RWPE2 (cell line): ENCODE results near the gene SENP7.

Source experiments
- ATAC-seq: fragments of 200-7000 bp; cut with Tn5 transposase; 3 replicates; pipeline ENCODE4 v1.9.1; 2021; ENCODE audit warnings: low read depth
- DNase-seq: peaks from one replicate; pipeline ENCODE4 v3.0.0-alpha.2; 2020; ENCODE audit warnings: low spot score
- H3K27ac ChIP-seq: fragments of 450-650 bp; 2 replicates; pipeline ENCODE4 v1.5.1; 2017; ENCODE audit warnings: mild to moderate bottlenecking; ENCODE audit not compliant: poor library complexity, severe bottlenecking
- H3K27me3 ChIP-seq: fragments of 250-450 bp; sonication (Bioruptor Pico); 2 replicates; pipeline ENCODE4 v1.5.1; 2021; ENCODE audit warnings: mild to moderate bottlenecking, moderate library complexity; ENCODE audit not compliant: insufficient read depth, poor library complexity, severe bottlenecking
- H3K36me3 ChIP-seq: fragments of 250-450 bp; sonication (Bioruptor Pico); 2 replicates; pipeline ENCODE4 v1.5.1; 2020; ENCODE audit warnings: low read depth, mild to moderate bottlenecking, moderate library complexity
- H3K4me1 ChIP-seq: fragments of 250-450 bp; sonication (Bioruptor Pico); 2 replicates; pipeline ENCODE4 v1.5.1; 2021; ENCODE audit warnings: mild to moderate bottlenecking, moderate library complexity; ENCODE audit not compliant: insufficient read depth, poor library complexity, severe bottlenecking
- H3K4me3 ChIP-seq: fragments of 250-450 bp; sonication (Bioruptor Pico); 2 replicates; pipeline ENCODE4 v1.5.1; 2021; ENCODE audit warnings: mild to moderate bottlenecking, moderate library complexity; ENCODE audit not compliant: severe bottlenecking
- H3K9me3 ChIP-seq: fragments of 250-450 bp; sonication (Bioruptor Pico); 2 replicates; pipeline ENCODE4 v1.5.1; 2021; ENCODE audit warnings: mild to moderate bottlenecking, moderate library complexity; ENCODE audit not compliant: severe bottlenecking
- TF ChIP-seq, protein P1 (sequence below): fragments of 450-650 bp; IDR thresholded peaks from one replicate; pipeline ENCODE4 v1.5.1; 2017; ENCODE audit warnings: mild to moderate bottlenecking, moderate library complexity; ENCODE audit not compliant: poor library complexity, severe bottlenecking

Gene SENP7

DNA sequence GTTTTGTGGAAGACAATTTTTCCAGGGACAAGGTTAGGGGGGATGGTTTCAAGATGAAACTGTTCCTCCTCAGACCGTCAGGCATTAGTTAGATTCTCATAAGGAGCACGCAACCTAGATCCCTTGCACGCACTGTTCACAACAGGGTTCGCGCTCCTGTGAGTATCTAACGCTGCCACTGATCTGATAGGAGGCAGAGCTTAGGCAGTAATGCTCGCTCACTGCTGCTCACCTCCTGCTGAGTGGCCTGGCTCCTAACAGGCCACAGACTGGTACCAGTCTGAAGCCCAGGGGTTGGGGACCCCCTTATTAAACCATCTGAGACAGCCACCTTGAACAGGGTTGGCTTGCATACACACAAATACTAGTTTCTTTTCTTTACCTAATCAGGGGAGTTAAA lies 179.1 kb downstream of the SENP7 start:
- H3K4me3 ChIP-seq: no peak overlapping the region

DNA sequence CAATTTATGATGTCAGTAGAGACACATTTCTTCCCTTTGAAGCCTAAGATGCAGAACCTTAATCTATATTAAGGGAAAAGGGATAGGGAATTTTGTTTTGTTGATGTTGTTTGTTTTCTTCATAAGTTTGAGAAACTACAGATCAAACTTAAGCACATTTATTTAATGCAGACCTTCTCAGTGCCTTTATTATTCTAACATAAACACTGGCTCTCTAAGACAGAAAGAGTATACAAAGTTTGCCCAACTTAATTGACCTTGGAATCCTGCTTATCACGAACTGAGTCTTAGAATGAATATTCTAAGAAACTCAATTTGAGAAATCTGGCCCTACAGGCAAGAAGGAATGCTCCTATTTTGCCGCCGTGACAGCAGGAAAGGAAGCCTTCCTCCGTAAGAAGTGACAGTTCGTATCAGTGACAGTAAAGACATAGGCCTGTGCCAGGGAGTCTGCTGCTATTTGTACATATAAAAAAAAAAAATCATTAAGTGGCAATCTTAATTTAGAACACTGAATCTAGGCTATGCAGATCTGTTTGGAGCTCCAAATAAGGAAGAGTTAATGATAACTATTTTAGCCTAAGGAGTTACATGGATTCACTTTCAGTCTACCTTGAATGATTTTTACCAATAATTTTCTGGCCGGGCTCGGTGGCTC lies 183.9 kb downstream of the SENP7 start:
- H3K4me3 ChIP-seq: no peak overlapping the region
- no peaks in the 10 kb centered on the region for H3K9me3 ChIP-seq
- H3K27me3 ChIP-seq: no peaks in the 10 kb centered on the region
- ATAC-seq: no peak
- DNase-seq: no peak
- H3K36me3 ChIP-seq: peaks cover 4% of the 10 kb centered on the region; the same call in 1 of the 2 replicates
- TF ChIP-seq, protein P1, sequence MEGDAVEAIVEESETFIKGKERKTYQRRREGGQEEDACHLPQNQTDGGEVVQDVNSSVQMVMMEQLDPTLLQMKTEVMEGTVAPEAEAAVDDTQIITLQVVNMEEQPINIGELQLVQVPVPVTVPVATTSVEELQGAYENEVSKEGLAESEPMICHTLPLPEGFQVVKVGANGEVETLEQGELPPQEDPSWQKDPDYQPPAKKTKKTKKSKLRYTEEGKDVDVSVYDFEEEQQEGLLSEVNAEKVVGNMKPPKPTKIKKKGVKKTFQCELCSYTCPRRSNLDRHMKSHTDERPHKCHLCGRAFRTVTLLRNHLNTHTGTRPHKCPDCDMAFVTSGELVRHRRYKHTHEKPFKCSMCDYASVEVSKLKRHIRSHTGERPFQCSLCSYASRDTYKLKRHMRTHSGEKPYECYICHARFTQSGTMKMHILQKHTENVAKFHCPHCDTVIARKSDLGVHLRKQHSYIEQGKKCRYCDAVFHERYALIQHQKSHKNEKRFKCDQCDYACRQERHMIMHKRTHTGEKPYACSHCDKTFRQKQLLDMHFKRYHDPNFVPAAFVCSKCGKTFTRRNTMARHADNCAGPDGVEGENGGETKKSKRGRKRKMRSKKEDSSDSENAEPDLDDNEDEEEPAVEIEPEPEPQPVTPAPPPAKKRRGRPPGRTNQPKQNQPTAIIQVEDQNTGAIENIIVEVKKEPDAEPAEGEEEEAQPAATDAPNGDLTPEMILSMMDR: no peak
- no peaks in the 10 kb centered on the region for H3K4me1 ChIP-seq
- H3K27ac ChIP-seq: no peak overlapping the region

More for the DNA sequence above, 179.1 kb downstream of the SENP7 start:
- no peak for DNase-seq
- TF ChIP-seq, protein P1: no peak
- H3K36me3 ChIP-seq: peaks cover 10% of the 10 kb centered on the region
- no peaks in the 10 kb centered on the region for H3K4me1 ChIP-seq
- H3K9me3 ChIP-seq: no peaks in the 10 kb centered on the region
- no peak overlapping the region for H3K27ac ChIP-seq
- no peak for ATAC-seq
- H3K27me3 ChIP-seq: no peaks in the 10 kb centered on the region

DNA sequence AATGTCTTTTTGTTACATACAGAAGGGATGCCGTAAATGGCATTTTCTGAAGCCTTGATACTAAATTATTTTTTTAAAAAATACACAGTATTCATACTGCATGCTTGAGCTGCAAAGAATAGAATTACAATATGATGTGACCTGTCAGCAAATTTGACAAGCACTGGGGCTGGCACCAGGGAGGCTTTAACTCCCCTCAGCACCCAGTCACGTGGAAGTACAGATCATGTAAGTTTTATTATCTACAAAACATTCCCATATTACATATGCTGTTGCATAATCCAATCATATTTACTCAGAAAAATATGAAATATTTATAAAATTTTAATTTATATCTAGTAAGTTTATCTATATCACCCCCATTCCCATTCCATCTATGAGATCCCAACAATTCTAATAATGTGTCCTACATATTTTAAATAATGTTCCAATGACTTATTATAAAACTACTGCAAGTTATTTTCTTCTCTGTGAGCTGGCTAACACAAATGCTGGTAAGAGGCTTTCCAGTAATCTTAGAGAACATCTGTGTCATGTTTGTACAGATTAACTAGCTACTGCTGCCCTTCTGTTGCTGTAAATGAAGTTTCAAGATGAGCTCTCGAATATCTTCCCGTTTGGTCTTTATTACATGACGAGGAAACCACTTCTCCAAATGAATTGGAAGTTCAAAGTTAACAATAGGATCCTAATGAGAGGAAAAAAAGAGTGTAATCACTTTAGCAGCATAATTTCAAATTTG lies 187.4 kb downstream of the SENP7 start:
- Histone ChIP-seq H3K27me3 (no peaks in the 10 kb centered on the region), H3K9me3 (no peaks in the 10 kb centered on the region), H3K27ac (no peak overlapping the region), H3K4me1 (no peaks in the 10 kb centered on the region), H3K36me3 (peaks cover 4% of the 10 kb centered on the region; the same call in 1 of the 2 replicates), H3K4me3 (no peak overlapping the region)
- DNase-seq: no peak
- ATAC-seq: no peak
- TF ChIP-seq, protein P1: no peak

DNA sequence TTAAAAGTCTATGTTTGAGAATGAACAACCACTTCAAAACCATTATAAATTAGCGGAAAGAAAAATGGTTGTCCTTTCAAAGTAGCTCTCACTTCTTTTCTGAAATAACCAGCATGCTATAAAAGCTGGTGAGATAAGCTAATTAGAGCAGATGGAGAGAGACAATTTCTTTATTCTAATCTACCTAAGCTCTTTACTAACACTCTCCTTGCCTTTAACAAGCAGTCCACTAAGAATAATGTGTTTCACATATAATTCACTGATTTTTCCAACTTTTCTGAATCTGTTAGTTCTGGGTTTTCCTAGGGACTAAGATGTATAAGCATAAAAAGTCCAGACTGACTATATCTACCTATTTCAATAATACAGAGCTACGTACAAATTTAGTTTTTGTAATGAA lies 192.5 kb downstream of the SENP7 start, which contains the start of gene IMPG2:
IMPG2 (minus strand) TSS at position 101 of the 400 bp plus-strand sequence. CDS start 203 bp downstream, outside the sequence.
- no peak within 1 kb of the TSS for H3K27ac ChIP-seq
- DNase-seq: no peak
- no peak within 1 kb of the TSS for H3K4me3 ChIP-seq
- H3K9me3 ChIP-seq: no peaks in the 10 kb centered on the region
- no peak for ATAC-seq
- TF ChIP-seq, protein P1: no peak
- no peaks in the 10 kb centered on the region for H3K4me1 ChIP-seq
- H3K36me3 ChIP-seq: no peaks in the 10 kb centered on the region; the same call in 1 of the 2 replicates
- H3K27me3 ChIP-seq: no peaks in the 10 kb centered on the region
